K562 (cell line): ENCODE results near the gene PDLIM7. TPM values are rescaled to one million over a fixed set of nuclear protein-coding genes. Genes with fewer than 3 reads are reported as not detected.

Source experiments
- CAMTA2 ChIP-seq: fragments of 250-450 bp; sonication (Bioruptor Pico); conservative IDR thresholded peaks from 2 replicates; pipeline ENCODE4 v1.5.1; 2022
- CBFA2T2 ChIP-seq: fragments of 450-650 bp; conservative IDR thresholded peaks from 2 replicates; pipeline ENCODE4 v1.6.1; 2017; ENCODE audit warnings: mild to moderate bottlenecking
- CCAR2 ChIP-seq: fragments of 200-400 bp; formaldehyde crosslinking; IDR thresholded peaks from 2 replicates; pipeline ENCODE4 v1.6.1; 2017; ENCODE audit warnings: mild to moderate bottlenecking, low read depth, low read length
- CSDE1 ChIP-seq, 2 experiments: fragments of 450-650 bp; IDR thresholded peaks; 2 replicates each; pipeline ENCODE4 v1.6.1; 2016; ENCODE audit warnings: mild to moderate bottlenecking in 1 of 2
- DIDO1 ChIP-seq: fragments of 450-650 bp; IDR thresholded peaks from 2 replicates; pipeline ENCODE4 v1.6.1; 2016; ENCODE audit warnings: low read depth, missing biosample characterization, missing genetic modification characterization
- E2F1 ChIP-seq: sonication (generic); formaldehyde crosslinking; IDR thresholded peaks from 2 replicates; pipeline ENCODE4 v1.8.1; 2023; ENCODE audit warnings: mild to moderate bottlenecking, missing genetic modification reagents, moderate library complexity
- E2F5 ChIP-seq: sonication (generic); formaldehyde crosslinking; IDR thresholded peaks from 2 replicates; pipeline ENCODE4 v1.8.0; 2022; ENCODE audit warnings: mild to moderate bottlenecking, missing genetic modification reagents
- GATAD2A ChIP-seq: fragments of 450-650 bp; IDR thresholded peaks from 2 replicates; pipeline ENCODE4 v1.6.1; 2017
- PRDM10 ChIP-seq: fragments of 450-650 bp; IDR thresholded peaks from 2 replicates; pipeline ENCODE4 v1.6.1; 2018; ENCODE audit not compliant: partially characterized antibody
- PRPF4 ChIP-seq: fragments of 200-400 bp; formaldehyde crosslinking; IDR thresholded peaks from one replicate; pipeline ENCODE4 v1.6.1; 2017; ENCODE audit warnings: low read length, low read depth, mild to moderate bottlenecking; ENCODE audit not compliant: insufficient read depth, poor library complexity, severe bottlenecking
- SPI1 ChIP-seq: IDR thresholded peaks from 2 replicates; pipeline ENCODE4 v1.6.1; 2011; ENCODE audit warnings: low read depth, low read length, control low read depth, borderline replicate concordance
- TCFL5 ChIP-seq: fragments of 250-450 bp; sonication (Bioruptor Pico); conservative IDR thresholded peaks from 2 replicates; pipeline ENCODE4 v1.6.1; 2021; ENCODE audit warnings: mild to moderate bottlenecking, moderate library complexity, matching md5 sums
- ZBTB11 ChIP-seq, 3 experiments: fragments of 200-800 bp in 1 of 3; fragments of 250-450 bp in 1 of 3; fragments of 450-650 bp in 1 of 3; sonication (Bioruptor Pico) in 1 of 3; sonication (Bioruptor generic) in 1 of 3; formaldehyde crosslinking in 1 of 3; IDR thresholded peaks; 2 replicates each; pipeline versions ENCODE4 v1.6.1 to v1.8.0; 2016 to 2022; ENCODE audit warnings: mild to moderate bottlenecking in 2 of 3, missing genetic modification characterization in 2 of 3, missing compliant biosample characterization in 1 of 3, moderate library complexity in 1 of 3
- ZNF175 ChIP-seq: fragments of 200-800 bp; sonication (Bioruptor generic); IDR thresholded peaks from 2 replicates; pipeline ENCODE4 v1.6.1; 2016; ENCODE audit warnings: low read depth, mild to moderate bottlenecking, missing genetic modification characterization, missing compliant biosample characterization
- ZNF830 ChIP-seq: fragments of 250-450 bp; sonication (Bioruptor Pico); IDR thresholded peaks from 2 replicates; pipeline ENCODE4 v1.5.0; 2021; ENCODE audit warnings: mild to moderate bottlenecking
- polyA plus RNA-seq, 8 experiments: library from polyadenylated mRNA; depleted of rRNA in 4 of 8; stranded (reverse) in 5 of 8; unstranded in 3 of 8; fragments of >200 nt; fragmentation: Nextera tagmentation in 2 of 8; fragmentation: Illumina TruSeq in 1 of 8; extraction: Ambion mirVana in 2 of 8; extraction: Trizol in 1 of 8; gene quantifications; 2 replicates each; pipeline versions ENCODE4 v1.2.1 to v1.2.3, GENCODE V29; 2011 to 2014; ENCODE audit warnings: inconsistent platforms in 1 of 8, missing spikeins in 1 of 8
- total RNA-seq, 7 experiments: library from RNA; depleted of rRNA in 6 of 7; stranded (reverse); fragments of >200 nt in 6 of 7; fragmentation: Illumina TruSeq in 2 of 7; extraction: Trizol in 2 of 7; gene quantifications; 2 replicates each; pipeline versions ENCODE4 v1.2.1 to v1.2.3, GENCODE V29; 2011 to 2021; ENCODE audit warnings: low replicate concordance in 1 of 7

The PDLIM7 gene
- total and polyA plus RNA-seq, 9 of the 15 experiments (the other 6 are each of a cell fraction or from before 2014, with no cell fraction given), result 2.1 to 124 (median 32.6) TPM

GRCh38 chr5:177455661-177456590 is 41.5 kb downstream of the PDLIM7 start (continued):
- TF ChIP-seq ZBTB11 (CRISPR knock-in tag; IDR thresholded peaks at IDR 0.05) (no peak; a peak in 1 of 6 replicates), SPI1 (no peak), E2F1 (CRISPR knock-in tag) (no peak), PRDM10 (peak; percentile 20), CCAR2 (no peak), CSDE1 (IDR thresholded peaks at IDR 0.05) (no peak), CAMTA2 (CRISPR knock-in tag) (no peak), CBFA2T2 (no peak), E2F5 (CRISPR knock-in tag) (no peak), GATAD2A (no peak), DIDO1 (tag) (no peak), TCFL5 (no peak), ZNF175 (CRISPR knock-in tag) (no peak), ZNF830 (CRISPR knock-in tag) (peak; percentile 87; the same call in 1 of the 2 replicates), PRPF4 (no peak)
